ENCODE measurements around the gene MACF1.

The MACF1 gene

GRCh38 chr1:39266792-39267191, 62.3 kb downstream of the MACF1 start:
- DNase-seq, result no peak

- DNase-seq, result peak; percentile 88
Measured at GRCh38 chr1:39268112-39268581, 63.7 kb downstream of the MACF1 start.

GRCh38 chr1:39268906-39269305, 64.4 kb downstream of the MACF1 start:
- no peak for DNase-seq

DNA sequence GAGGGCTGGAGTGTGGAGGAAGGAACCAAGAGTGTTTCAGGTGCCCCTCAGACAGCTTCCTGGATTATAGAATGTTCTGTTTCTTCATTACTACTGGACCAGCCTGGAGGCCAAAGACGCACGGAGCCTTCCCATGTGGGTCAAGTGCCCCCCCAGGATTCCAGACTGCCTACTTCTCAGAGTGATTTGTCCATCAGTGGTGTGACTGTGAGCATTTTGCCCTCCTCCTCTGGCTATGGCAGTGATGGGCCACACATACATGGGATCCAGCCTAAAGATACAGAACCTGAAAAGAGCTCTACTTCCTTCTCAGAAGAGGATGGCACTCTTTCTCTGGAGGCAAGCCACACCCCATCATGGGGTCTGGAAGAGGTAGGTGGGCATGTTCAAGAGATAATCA, 64.9 kb downstream of the MACF1 start:
- DNase-seq, result no peak

GRCh38 chr1:39269791-39270342, 65.4 kb downstream of the MACF1 start:
- DNase-seq, result no peak

DNA sequence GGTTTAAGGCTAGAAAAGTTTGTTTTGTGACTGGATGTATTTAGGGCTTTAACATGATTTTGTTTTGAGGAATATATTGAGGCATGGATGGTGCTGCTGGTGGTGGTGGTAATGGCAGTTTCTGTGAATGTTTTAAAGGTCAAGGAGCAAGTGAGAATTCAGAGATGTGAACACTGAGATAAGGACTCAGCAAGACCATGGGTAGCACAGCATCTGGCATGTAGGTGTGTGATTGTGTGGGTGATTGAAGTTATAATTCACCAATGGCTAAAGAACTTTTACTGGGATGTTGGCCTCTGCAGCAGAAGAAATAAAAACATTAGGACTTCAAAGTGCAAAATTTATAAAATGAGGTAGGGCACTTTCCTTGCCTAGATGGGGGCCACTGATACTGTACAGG, 65.9 kb downstream of the MACF1 start:
- DNase-seq, result no peak

GRCh38 chr1:39272027-39272797, 67.7 kb downstream of the MACF1 start:
- DNase-seq, result peak; percentile 56

DNA sequence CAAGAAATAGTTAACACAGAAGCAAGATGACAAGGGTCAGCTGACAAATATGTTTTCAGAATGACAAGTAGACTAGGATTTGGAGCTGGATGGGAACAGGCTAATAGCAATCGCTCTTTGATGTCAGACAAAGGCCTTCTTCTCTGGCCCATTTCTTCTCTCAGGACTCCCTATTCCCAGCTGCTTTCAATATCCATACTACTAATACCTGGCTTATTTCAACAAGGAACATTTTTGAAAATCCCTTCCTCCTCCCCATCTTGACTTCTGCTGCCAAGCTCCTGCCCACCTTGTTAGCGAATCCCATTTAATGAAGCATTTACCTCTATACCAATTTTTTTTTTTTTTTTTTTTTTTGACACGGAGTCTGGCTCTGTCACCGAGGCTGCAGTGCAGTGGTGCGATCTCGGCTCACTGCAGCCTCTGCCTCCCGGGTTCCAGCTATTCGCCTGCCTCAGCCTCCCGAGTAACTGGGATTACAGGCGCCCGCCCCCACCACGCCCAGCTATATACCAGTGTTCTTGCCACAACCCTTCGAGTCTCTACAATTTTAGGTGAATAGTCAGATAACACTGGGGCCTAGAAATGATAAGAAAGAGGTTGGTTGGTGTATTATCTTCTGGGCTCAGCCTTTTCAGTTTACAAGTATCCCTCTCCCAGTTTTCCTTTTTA, 68.4 kb downstream of the MACF1 start:
- DNase-seq, result no peak

GRCh38 chr1:39275836-39276507, 71.5 kb downstream of the MACF1 start:
- no peak for DNase-seq

DNA sequence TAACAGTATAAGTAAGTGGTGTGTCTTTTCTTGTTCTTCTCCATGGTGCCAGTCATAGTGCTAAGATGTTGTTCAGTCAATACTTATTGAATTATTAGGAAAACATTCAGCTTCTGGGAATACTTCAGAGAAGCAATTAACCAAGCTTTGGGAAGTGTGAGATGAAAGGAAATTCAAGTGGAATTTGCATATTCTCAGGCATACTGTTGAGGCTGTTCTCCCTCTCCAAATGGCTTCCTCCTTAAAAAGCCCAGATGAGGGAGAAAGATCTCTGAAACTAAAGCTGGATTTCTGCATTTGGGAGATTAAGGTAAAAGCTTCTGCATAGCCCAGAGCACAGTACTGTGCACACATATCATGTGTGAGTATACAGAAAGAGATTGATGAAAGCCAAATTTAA, 73.4 kb downstream of the MACF1 start:
- no peak for DNase-seq

GRCh38 chr1:39282537-39283216, 78.2 kb downstream of the MACF1 start:
- no peak for DNase-seq

DNA sequence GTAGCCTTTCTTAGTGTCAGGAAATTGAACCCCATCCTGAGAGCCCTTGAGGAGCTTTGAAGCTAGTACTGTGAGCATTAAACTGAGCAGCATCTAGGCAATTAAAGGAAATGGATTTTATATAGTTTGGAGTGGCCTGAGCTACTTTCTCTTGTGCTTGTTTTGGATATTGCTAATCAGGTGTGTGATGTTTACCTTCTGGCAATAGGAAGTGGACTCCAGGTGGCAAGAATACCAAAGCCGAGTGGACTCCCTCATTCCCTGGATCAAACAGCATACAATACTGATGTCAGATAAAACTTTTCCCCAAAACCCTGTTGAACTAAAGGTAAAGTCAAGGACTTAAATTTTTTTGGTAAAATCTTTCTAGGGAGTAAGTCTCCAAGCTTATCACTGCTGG, 79.4 kb downstream of the MACF1 start:
- no peak for DNase-seq

DNA sequence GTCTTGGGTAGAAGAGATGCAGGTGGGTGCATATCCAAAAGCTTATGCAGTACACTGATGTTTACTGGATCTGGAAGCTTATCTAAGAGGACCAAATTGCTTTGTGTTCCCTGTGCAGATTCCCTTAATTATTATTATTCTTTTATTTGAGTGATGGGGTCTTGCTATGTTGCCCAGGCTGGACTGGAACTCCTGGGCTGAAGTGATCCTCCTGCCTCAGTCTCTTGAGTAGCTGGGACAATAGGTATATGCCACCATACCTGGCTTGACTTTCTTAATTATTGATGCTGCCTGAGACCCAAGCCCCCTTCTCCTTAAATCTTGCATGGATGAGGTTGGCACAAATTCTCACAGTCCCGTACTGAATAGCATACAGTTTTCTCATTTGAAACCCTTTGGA, 83.0 kb downstream of the MACF1 start:
- DNase-seq, result no peak

DNA sequence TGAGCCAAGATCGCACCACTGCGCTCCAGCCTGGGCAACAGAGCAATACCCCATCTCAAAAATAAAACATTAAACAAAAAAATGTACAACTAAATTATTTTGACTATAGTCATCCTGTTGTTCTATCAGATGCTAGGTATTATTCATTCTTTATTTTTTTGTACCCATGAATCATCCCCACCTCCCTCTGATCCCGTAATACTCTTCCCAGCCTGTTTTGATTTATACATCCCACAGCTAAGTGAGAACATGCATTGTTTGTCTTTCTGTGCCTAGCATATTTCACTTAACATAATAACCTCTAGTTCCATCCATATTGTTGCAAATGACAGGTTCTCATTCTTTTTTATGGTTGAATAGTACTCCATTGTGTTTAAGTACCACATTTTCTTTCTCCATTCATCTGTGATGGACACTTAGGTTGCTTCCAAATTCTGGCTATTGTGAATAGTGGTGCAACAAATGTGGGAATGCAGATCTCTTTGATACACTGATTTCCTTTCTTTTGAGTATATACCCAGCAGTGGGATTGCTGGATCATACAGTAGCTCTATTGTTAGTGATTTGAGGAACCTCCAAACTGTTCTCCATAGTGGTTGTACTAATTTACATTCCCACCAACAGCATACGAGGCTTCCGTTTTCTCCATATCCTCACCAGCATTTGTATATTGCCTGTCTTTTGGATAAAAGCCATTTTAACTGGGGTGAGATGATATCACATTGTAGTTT, 84.4 kb downstream of the MACF1 start:
- DNase-seq, result no peak

DNA sequence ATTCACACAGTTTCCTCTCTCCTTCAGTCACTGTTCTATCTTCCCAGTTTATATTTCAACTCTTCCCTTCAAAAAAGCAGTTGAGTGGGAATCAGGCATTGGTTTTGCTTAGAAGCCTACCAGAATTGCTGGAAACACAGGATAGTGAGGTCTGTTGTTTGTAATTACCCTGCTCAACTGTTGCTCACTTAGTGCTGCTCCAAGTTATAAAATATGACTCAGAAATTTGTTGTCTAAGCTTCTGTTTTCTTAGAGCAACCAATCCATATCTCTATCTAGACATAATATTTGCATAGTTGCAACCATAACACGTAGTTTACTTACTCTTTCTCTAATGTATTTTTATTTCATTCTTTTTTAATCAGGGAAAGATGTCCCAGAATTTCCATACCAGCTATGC, 87.9 kb downstream of the MACF1 start:
- DNase-seq, result no peak

DNA sequence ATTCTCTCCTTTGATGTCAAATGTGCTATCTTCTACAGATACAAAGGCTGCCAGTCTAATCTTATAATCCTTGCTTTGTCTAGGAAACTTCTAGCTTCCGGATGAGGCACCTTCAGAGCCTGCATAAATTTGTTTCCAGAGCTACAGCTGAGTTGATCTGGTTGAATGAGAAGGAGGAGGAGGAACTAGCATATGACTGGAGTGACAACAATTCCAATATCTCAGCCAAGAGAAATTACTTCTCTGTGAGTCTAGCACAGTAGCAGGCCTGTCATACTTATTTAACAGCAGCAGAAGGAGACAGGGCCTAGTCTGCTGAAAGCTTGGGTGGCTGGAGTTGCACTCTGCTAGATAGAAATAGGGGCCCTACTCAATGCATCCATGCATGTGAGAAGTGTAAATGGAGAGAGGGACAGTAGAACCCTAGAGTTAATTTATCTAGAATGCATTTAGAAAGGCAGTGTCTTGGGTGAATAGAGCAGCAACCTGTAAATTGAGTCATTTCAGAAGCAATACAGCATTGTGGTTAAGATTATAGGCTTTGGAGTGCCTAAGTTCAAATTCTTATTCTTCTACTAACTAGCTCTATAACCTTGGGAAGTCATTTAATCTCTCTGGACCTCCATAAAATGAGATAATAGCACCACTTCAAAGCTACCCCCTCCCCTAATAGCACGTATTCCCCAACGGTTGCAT, 89.0 kb downstream of the MACF1 start:
- no peak for DNase-seq

GRCh38 chr1:39294531-39294930, 90.0 kb downstream of the MACF1 start:
- no peak for DNase-seq

- no peak for DNase-seq
Measured at GRCh38 chr1:39295901-39296300, 91.4 kb downstream of the MACF1 start.

- DNase-seq, result no peak
Measured at GRCh38 chr1:39297551-39297950, 93.1 kb downstream of the MACF1 start.

DNA sequence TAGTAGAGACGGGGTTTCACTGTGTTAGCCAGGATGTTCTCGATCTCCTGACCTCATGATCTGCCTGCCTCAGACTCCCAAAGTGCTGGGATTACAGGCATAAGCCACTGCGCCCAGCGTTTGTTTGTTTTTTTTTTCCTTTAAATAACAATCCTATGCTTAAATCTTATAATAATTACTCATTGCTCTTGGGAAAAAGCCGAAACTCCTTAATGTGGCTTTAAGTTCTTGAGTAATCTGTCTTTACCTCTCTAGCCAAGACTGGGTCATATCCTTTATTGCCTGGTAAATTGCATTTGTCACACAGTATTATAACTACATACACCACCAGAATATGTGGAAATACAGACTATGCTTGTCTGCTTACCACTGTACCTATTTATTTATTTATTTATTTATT, 97.1 kb downstream of the MACF1 start:
- no peak for DNase-seq

DNA sequence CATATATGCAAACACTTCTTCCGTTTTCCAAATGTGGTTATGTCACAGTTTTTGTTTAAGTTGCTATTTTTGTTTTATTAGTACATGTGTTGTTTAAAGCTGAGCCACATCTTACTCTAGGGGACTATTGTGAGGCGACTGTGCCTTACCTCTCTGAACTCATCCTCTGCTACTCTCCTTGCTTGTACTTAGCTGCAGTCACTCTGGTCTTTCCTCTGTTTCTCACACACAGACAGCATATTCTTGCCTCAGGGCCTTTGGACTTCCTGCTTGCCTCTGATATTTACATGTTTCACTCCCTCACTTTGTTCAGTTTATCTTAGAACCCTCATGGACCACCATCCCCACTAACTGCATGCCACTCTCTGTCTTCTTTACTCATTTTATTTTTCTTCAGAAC, 101.1 kb downstream of the MACF1 start:
- DNase-seq, result no peak

DNA sequence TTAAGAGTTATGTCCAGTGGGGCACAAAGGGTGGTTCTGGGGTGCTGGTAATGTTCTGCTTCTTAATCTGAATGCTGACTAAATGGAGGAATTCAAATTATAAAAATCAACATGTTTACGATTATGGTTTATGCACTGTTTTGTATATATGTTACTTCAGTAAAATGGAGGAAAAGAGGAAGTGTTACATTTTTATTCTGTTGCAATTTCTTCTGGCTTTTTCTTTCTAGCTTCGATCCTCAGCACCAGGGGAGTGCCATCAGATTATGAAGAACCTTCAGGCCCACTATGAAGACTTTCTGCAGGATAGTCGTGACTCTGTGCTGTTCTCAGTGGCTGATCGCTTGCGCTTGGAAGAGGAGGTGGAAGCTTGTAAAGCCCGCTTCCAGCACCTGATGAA, 105.5 kb downstream of the MACF1 start:
- DNase-seq, result no peak
